ENCODE data around the gene EYS.

Gene EYS

DNA sequence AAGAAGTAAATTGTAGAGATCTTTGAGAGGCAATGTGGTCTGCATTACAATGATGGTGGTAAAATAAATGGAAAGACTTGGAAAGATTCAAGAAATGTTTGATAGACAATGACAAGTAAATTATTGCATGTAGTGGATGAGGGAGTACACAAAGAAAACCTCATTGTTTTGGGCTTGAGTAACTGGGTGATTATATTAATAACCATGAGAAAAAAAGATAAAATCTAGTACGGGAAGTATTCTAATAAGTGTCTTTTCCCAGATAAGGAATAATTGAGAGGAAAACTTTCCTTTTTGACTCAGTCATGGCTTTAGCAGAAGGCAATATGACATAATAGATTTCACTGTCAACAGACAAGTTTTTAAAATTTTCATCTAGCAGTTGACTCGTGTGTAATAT, 993.0 kb downstream of the EYS start:
- no peak overlapping the region for H3K27ac ChIP-seq
- TF ChIP-seq, protein P1, sequence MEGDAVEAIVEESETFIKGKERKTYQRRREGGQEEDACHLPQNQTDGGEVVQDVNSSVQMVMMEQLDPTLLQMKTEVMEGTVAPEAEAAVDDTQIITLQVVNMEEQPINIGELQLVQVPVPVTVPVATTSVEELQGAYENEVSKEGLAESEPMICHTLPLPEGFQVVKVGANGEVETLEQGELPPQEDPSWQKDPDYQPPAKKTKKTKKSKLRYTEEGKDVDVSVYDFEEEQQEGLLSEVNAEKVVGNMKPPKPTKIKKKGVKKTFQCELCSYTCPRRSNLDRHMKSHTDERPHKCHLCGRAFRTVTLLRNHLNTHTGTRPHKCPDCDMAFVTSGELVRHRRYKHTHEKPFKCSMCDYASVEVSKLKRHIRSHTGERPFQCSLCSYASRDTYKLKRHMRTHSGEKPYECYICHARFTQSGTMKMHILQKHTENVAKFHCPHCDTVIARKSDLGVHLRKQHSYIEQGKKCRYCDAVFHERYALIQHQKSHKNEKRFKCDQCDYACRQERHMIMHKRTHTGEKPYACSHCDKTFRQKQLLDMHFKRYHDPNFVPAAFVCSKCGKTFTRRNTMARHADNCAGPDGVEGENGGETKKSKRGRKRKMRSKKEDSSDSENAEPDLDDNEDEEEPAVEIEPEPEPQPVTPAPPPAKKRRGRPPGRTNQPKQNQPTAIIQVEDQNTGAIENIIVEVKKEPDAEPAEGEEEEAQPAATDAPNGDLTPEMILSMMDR (conservative IDR thresholded peaks at IDR 0.05), result no peak

DNA sequence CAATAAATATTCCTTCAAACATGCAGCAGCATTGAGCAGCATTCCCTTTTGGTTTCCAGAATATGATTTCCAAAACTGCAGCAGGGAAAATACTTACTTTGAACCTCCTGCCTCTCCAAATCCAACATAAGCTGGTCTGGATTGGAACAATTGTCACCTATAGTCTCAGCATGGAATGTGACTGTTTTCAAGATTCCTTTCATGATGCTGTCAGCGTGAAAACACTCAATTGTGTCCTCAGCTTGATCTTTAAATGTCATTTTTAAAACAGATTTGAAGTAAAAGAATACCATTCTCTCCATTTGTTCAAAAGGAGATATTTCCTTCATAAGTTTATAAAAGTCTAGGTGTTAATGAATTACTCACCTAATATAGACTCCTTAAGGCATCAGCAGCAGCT, 993.9 kb downstream of the EYS start:
- H3K27ac ChIP-seq, result no peak overlapping the region
- TF ChIP-seq, protein P1 (conservative IDR thresholded peaks at IDR 0.05), result no peak

- TF ChIP-seq, protein P1 (conservative IDR thresholded peaks at IDR 0.05), result no peak
- no peak overlapping the region for H3K27ac ChIP-seq
These were observed 994.4 kb downstream of the EYS start for GRCh38 chr6:64712606-64713005.

DNA sequence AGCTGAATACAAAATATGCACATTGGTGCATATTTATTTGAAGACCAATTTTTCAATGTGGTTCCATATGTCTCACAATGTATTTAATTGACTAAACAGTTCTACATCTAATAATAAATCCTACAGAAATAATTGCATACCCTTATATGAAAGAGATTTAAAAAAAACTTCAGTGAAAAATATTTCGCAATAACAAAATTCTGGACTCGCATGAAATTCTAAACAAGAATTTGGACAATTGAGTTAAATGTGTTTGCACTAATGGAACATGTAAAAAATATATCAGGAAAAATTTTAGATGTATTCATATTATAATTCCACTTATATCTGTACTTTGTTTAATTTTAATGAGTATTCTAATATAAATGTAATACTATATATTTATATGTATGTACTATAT, 1003.1 kb downstream of the EYS start:
- no peak overlapping the region for H3K27ac ChIP-seq
- TF ChIP-seq, protein P1 (conservative IDR thresholded peaks at IDR 0.05), result no peak

GRCh38 chr6:64696053-64696452, 1011.0 kb downstream of the EYS start:
- TF ChIP-seq, protein P1 (conservative IDR thresholded peaks at IDR 0.05), result no peak
- H3K27ac ChIP-seq, result no peak overlapping the region

GRCh38 chr6:64694356-64694755, 1012.7 kb downstream of the EYS start:
- TF ChIP-seq, protein P1 (conservative IDR thresholded peaks at IDR 0.05), result no peak

GRCh38 chr6:64691064-64691463, 1016.0 kb downstream of the EYS start:
- TF ChIP-seq, protein P1 (conservative IDR thresholded peaks at IDR 0.05), result no peak
- no peak overlapping the region for H3K27ac ChIP-seq

More at GRCh38 chr6:64694356-64694755, 1012.7 kb downstream of the EYS start:
- H3K27ac ChIP-seq, result no peak overlapping the region

GRCh38 chr6:64685401-64685800, 1021.6 kb downstream of the EYS start:
- TF ChIP-seq, protein P1 (conservative IDR thresholded peaks at IDR 0.05), result no peak
- H3K27ac ChIP-seq, result no peak overlapping the region

Data from VCaP (cell line).